C4-2B (cell line): ENCODE results near the gene ADAMTS18.

Source experiments
- CTCF ChIP-seq: fragments of 450-650 bp; conservative IDR thresholded peaks from 2 replicates; pipeline ENCODE4 v1.5.1; 2017; ENCODE audit warnings: mild to moderate bottlenecking
- ZFX ChIP-seq: fragments of 450-650 bp; IDR thresholded peaks from 2 replicates; pipeline ENCODE4 v1.6.1; 2017

GRCh38 chr16:77468831-77469230 lies 34.0 kb upstream of the ADAMTS18 start:
- TF ChIP-seq CTCF (no peak), ZFX (no peak)
